Femur (tissue), 1 donor: ENCODE data around the gene LENG9.
"Not testable (repeated sequence)": the region's sequence is repeated elsewhere in the genome, so short reads cannot be mapped to it uniquely, and the experiment has no call there.

Experiments
- DNase-seq: peaks from one replicate; pipeline ENCODE4 v3.0.0-alpha.2; 2017

The LENG9 gene

DNA sequence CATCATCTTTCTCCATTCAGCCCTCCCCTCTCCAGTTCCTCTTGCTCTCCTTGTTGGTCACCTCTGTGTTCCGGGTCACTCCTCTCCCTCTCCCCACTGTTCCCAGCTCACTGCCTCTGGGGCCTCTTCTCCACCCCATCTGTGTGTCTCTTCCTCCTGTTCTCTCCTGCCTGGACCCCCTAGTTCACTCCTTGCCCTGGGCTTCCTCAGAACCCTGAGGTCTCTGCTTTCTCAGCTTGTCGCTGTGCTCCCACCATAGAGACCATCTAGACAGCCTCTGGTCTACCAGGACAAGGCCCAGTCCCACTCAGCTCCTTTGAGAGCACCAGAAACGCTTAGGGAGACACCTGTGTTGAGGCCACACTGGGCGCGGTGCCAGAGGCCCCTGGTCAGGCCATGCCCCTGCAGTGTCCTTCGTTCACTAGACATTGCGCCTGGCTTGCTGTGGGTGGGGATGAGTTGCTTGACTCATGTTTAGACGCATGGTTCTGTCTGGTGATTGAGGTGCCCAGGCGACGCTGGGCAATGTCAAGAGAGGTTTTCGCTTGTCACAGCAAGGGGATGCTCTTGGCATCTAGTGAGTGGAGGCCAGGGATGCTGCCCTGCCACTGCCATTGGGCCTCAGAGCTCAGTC is 4.8 kb downstream of the LENG9 start:
- no peak for DNase-seq

DNA sequence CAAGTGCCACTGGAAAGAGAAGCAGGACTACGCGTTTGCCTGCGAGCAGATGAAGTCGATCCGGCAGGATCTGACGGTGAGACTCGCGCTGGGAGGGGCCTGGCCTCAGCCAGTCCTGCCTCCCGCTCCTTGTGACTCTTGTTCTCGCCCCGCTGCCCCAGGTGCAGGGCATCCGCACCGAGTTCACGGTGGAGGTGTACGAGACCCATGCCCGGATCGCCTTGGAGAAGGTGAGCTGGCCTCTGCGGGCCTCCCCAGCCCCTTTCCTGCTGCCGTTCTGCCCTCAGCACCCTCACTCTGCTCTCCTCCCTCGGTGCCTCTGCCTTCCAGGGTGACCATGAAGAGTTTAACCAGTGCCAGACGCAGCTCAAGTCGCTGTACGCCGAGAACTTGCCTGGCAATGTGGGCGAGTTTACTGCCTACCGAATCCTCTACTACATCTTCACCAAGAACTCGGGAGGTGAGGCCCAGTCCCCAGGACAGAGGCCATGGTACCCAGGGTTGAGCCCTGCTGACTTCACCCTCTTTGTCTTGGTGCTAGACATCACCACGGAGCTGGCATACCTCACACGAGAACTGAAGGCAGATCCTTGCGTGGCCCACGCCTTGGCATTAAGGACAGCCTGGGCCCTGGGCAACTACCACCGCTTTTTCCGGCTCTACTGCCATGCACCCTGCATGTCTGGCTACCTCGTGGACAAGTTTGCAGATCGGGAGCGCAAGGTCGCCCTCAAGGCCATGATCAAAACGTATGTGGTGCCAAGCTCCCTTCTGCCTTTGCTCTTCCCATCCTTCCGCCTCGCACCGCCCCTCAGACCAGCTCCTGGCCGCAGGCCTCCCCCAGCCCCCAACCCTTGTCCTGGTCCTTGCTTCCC is 5.6 kb downstream of the LENG9 start:
- DNase-seq: no peak

DNA sequence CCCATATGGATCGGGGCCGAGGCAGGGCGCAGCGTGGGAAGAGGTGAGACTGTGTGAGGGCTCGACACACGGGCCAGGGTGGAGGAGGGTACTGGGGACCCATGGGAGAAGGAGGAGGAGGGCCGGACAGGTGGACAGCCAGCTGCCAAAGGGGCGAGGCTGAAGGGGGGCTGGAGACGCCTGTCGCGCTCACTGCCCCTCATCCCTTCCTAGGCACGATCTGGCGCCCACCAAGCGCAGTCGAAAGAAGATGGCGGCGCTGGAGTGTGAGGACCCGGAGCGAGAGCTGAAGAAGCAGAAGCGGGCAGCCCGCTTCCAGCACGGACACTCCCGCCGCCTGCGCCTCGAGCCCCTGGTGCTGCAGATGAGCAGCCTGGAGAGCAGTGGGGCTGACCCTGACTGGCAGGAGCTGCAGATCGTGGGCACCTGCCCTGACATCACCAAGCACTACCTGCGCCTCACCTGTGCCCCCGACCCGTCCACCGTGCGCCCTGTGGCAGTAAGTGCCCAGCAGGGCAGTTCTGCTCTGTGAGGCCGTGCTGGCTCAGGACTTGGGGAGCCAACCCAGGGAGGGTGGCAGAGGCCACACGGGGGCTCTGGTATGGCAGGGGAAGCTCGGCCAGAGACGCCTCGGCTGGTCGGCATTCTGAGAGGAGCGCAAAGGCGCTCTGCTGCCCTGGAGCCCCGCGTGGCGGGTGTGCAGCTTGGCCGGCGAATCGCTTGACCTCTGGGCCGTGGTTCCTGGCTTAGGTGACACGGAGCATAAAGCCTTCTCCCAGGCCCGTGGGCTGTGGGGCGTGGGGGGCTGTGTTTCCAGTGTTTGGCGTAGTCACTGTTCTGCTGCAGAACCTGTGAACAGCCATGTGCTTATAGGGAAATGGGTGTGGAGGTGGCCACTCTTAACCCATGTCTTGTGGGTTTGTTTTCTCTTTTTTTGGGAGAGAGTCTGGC is 6.9 kb downstream of the LENG9 start:
- DNase-seq: no peak

DNA sequence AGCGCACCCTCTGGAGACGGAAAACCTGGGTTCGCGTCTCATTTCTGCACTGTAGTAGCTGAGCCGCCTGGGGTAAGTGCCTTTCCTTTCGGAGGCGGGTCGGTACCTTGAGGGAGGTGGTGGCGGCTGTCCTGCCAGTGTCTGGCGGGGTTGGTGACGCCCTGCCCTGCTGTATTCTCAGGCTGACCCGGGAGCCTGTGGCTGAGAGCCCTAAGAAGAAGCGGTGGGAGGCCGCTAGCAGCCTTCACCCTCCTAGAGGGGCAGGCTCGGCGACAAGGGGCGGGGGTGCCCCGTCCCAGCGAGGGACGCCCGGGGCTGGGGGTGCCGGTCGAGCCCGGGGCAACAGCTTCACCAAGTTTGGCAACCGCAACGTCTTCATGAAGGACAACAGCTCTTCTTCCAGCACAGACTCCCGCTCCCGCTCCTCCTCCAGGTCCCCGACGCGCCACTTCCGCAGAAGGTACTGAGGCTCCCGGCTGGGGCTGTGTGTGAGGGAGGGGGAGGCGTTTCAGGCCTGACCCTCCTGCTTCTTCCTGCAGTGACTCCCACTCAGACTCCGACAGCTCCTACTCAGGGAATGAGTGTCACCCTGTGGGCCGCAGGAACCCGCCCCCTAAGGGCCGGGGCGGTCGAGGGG is 7.7 kb downstream of the LENG9 start:
- DNase-seq: no peak

DNA sequence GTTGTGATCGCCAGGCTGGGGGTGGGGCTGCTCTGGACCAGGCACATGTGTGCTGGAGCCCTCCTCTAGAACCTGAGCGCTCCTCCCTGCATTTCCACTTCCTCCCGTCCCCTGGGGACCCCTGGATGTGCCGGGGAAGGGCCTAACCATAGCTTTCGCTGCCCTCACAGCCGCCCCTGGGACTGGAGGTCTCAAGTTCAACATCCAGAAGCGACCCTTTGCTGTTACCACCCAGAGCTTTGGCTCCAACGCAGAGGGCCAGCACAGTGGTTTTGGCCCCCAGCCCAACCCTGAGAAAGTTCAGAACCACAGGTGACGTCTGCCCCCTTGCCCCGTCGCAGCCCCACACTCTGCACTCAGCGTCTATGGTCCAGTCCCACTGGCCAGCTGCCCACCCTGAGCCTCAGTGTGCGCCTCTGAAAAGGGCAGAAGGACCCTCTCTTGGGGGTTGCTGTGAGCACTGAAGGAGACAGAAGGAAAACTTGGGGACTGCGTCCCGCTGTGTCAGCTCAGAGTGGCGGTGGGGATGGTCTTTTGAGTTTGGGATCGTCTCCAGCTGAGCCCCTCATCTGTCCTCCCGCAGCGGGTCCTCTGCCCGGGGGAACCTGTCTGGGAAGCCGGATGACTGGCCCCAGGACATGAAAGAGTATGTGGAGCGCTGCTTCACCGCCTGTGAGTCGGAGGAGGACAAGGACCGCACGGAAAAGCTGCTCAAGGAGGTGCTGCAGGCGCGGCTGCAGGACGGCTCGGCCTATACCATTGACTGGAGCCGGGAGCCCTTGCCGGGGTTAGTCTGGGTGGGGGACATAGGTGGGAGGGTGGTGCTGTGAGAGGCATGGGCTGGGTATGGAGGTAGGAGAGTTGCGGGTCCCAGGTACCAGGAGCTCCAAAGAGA is 8.6 kb downstream of the LENG9 start:
- no peak for DNase-seq

DNA sequence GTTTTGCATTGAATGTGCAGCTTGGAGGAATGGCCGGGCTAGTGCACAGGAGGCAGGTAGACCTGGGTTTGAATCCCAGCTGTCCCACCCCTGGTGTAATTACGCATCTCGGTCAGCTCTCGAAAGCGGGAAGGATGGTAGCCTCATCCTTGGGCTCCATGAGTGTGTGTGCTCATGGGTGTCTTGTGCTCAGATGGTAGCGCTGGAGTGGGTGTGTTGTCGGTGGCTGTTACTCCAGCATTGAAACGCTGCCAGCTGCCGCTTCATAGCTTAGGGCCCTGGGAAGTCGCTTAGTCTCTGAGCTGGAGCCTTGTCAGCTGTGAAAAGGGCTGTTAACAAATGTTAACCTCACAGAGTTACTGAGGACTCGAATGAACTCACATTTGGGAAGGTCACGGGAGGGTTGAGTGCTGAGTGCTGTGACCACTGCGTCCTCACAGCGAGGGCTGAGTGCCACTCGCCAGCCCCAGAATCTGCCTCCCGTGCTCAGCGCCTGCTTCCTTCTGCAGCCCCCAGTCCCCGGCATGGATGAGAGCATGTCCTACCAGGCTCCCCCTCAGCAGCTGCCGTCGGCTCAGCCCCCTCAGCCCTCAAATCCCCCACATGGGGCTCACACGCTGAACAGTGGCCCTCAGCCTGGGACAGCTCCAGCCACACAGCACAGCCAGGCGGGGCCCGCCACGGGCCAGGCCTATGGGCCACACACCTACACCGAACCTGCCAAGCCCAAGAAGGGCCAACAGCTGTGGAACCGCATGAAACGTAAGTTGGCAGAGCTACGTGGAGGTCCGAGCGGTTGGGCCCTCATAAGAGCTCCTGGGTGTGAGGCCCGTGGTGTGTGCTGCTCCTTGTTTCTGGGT is 9.4 kb downstream of the LENG9 start:
- DNase-seq: no peak

DNA sequence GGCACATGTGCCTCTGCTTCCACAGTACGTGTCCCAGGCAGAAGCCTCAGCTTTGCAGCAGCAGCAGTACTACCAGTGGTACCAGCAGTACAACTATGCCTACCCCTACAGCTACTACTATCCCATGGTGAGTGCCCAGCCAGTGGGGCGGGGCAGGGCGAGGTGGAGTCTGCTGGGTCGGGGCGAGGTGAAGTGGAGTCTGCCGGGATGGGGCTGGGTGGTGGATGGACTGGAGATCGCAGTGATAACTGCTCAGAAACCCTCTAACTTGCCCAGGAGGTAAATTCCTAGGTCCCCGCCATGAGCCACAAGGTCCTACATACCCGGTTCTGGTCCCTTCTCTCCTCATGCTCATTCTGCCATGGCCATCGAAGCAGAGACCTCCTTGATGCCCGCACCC is 11.0 kb downstream of the LENG9 start:
- DNase-seq: no peak

DNA sequence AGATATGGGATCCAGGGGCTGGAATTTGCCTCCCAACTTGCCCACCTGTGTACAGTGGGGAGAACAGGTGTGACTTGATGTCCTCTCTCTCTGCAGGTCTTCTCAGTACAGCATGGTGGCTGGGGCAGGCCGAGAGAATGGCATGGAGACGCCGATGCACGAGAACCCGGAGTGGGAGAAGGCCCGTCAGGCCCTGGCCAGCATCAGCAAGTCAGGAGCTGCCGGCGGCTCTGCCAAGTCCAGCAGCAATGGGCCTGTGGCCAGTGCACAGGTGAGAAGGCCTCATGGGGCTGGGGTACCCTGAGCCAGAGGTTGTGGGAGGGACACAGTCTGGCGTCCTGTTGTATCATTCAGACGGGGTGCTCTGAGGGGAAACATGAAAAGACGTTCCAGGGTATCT is 11.6 kb downstream of the LENG9 start:
- DNase-seq: no peak

DNA sequence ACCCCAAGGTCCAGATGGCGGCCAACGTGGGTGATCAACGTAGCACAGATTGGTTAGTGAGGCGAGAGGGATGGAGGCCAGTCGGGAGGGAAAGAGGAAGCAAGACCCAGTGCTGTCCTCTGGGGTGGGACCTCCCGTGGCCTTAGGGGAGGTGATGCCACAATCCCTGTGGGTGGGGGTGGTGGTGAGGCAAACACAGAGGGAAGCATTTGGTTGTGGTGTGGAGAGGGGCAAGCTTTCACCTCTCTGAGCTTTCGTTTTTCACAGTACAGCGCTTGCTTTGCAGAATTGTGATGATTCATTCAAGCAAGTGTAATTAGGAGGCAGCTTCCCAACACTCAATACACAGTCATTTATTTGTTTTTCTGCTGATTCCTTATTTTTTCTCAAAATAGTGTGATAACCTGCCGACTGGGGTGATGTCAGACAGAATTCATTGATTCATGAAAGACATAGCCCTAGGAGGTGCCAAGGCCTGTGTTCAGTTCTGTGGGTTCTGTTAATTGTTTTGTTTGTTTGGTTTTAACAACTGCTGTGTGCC is 12.2 kb downstream of the LENG9 start:
- no peak for DNase-seq

DNA sequence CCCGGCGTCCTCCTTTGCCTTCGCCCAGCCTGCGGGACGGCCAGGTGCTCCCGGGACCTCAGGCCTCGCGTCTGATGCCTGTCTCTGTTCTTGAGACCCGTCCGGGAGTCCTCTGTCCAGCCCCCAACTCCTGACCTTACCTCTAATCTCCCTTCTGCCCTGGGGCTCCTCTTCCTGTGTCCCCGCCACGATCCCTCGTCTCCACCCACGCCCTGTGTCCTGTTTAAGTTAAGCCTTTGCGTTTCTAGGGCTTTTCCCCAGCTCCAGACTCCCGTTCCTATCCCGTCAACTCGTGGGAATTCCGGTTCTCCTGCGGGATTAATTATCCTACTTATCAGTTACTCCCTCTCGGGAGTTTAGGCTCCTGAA is 13.9 kb downstream of the LENG9 start:
- DNase-seq: no peak

DNA sequence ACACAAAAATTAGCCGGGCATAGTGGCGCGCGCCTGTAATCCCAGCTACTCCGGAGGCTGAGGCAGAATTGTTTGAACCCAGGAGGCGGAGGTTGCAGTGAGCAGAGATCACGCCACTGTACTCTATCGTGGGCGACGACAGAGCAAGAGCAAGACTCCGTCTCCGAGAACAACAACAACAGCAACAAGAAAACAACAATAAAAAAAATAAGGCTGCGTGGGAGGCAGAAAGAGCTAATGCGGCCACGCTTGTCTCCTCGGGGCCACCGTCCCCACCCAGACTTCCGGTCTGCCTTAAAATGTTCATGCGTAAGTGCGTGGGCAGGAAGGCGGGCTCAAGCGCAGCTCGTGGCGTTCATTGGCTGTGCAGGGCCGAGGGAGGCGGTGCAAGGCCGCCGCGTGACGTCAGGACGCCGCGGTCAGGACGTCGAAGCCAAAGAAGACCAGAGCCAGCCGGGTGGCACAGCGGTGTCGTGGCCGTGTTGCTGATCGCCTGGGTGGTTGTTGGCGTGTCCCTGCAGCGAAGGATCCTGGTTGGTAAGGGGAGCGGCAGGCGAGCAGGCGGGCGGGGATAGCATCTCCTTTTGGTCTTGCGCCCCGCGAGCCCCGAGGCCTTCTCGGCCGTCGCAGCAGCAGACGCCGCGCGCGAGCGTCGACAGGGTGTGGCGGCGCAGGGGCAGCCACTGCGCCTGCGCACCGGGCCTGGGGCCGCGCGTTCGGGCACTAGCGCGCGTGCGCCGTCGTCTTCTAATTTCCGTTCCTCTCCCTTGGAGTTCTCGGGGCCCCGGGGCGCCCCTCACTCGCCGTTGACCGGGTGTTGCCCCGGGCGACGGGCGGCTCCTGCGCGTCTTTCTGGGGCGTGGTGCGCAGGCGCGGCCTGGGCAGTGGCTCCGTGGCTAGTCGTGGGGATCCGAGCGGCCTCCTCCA is 14.5 kb downstream of the LENG9 start, which contains the start of gene LENG8:
Gene LENG8, plus strand, starts transcription at position 426 of the 927 bp plus-strand sequence. CDS start 2,146 bp downstream, outside the sequence.
- peak; percentile 99 for DNase-seq

DNA sequence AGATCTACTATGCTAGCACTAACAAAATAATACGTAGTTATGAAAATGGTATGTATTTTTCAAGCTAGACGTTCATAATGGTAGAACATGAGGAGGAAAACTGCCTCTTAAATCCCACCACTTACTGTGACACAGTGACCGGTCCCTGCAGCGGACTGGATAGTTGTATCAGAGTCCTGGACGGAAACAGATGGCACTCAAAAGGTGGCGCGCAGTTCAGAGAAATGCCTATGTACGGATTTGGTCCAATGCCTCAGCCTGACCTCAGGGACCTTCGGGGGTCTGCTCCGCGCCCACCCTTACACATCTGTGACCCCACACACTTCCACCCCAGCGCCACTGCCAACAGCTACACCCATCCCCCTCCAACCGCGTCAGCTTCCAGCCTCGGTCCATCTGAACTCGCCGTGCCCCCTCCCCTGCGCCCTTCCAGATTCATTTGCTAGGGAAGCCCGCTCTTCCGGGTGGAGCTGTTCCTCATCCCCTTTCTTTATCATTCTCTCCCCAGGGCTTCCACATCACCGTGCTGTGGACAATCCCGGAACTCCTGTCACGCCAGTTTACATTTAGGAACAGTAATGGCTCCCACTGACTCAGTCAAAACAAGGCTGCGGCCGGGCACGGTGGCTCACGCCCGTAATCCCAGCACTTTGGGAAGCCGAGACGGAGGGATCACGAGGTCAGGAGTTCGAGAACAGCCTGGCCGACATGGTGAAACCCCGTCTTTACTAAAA is 15.4 kb downstream of the LENG9 start:
- DNase-seq: peak; percentile 85

DNA sequence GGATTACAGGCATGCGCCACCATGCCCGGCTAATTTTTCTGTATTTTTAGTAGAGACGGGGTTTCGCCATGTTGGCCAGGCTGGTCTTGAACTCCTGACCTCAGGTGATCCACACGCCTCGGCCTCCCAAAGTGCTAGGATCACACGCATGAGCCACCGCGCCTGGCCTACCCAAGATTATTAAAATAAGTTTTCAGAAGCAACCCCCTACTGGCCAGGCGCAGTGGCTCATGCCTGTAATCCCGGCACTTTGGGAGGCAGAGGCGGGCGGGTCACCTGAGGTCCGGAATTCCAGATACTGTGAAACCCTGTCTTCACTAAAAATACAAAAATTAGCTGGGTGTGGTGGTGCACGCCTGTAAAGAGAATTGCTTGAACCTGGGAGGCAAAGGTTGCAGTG is 17.2 kb downstream of the LENG9 start:
- not testable (repeated sequence) for DNase-seq

DNA sequence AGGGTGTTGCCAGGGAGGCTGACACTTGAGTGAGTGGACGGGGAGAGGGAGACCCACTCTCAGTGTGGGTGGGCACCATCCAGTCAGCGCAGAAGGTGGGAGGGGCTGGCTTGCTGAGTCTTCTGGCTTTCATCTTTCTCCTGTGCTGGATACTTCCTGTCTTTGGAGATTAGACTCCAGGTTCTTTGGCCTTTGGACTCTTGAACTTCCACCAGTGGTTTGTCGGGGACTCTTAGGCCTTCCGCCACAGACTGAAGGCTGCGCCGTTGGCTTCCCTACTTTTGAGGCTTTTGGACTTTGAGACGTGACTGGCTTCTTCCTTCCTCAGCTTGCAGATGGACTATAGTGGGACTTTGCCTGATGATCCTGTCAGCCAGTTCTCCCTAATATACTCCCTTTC is 18.8 kb downstream of the LENG9 start:
- no peak for DNase-seq

DNA sequence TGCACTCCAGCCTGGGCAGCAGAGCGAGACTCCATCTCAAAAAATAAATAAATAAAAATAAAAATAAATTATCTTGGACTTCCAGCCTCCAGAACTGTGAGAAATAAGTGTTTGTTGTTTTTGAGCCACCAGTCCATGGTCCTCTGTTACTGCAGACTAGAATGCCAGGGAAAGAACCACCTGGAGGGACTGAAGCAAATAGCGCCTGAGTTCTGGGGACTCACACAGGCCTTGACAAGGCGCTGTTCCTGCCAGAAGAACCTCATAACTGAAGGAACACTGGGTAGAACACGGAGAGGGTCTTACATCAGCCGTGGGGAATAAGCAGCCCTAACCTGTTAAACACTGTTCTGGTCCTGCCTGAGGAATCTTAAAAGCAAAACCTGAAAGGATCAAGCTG is 22.9 kb downstream of the LENG9 start:
- no peak for DNase-seq

DNA sequence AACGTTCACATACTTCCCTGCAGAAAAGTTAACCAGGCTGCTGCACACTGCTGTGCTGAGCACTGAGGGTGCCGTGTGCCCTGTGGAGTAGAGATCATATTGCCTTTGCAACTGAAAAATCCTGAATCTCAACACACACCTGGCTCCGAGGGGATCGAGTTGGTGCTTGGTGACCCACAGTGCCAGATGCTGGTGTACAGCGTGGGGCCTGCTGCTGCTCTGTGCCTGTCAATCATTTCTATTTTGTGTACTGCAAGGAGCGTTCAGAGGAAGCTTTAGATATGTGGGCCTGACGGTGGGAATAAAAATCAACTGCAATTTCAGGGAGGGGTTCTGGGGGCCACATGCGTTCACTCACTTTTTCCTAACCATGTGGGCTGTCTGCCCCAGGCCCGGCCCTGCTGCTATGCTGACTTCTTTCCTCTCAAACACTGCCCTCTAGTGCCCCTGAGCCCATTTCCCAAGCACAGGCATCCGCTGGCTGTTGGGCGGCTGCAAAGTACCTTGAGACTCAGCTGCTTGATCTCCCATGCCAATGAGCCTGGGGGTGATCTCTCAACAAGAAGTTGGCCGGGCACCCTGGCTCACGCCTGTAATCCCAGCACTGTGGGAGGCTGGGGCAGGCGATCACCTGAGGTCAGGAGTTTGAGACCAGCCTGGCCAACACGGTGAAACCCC is 24.3 kb downstream of the LENG9 start:
- DNase-seq: peak; percentile 48

DNA sequence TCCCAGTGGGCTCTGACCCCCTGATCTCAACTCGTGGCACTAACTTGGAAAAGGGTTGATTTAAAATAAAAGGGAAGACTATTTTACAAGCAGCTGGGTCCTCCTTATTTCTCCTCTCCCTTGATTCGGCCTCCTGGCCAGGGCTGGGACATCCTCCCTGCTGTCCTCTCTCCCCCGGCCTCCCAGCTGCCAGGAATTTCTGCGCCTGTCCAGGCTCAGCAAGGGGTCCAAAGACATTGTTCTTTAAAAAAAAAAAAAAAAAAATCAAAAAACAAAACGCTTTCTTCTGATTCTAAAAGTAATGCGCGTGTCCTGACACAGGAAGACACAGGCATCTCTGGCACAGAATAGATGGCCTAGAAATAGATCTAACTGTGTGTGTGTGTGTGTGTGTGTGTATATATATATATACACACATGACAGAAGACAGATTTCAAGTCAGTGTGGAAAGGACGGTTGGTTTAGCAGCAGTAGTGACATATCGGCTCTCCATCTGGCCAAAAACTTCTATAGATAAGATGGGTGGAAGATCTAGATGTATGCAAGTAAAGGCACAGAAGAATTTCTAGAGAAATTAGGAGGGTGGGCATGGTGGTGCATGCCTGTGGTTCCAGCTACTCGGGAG is 26.8 kb downstream of the LENG9 start:
- no peak for DNase-seq
